HL-60 (cell line): Measurements from ENCODE around the gene PPP2R5E.

Experiments
- CTCF ChIP-seq: IDR thresholded peaks from one replicate; pipeline ENCODE4 v1.5.1; 2011; ENCODE audit warnings: low read length, control low read depth, inconsistent platforms; ENCODE audit not compliant: insufficient read depth
- GABPA ChIP-seq: IDR thresholded peaks from 2 replicates; pipeline ENCODE4 v1.6.1; 2012; ENCODE audit warnings: low read depth
- SPI1 ChIP-seq: IDR thresholded peaks from 2 replicates; pipeline ENCODE4 v1.6.1; 2012; ENCODE audit warnings: low read depth, mild to moderate bottlenecking, borderline replicate concordance

GRCh38 chr14:63342371-63342770 lies 200.8 kb downstream of the PPP2R5E start:
- TF ChIP-seq CTCF (no peak), GABPA (no peak), SPI1 (no peak)
